Kidney (tissue), 14 donors: ENCODE results near the gene SLC18B1. TPM values are rescaled to one million over a fixed set of nuclear protein-coding genes. Genes with fewer than 3 reads are reported as not detected.

ENCODE experiments used
- DNase-seq, 5 donors: peaks; one replicate each; pipeline ENCODE4 v3.0.0-alpha.2; 2013 to 2020
- FAIRE-seq: peaks from 2 replicates; lab custom pipeline; 2012; peaks lifted over from hg19 to GRCh38; lab: Jason Lieb, UNC
- H3K27ac ChIP-seq, 2 donors: one replicate each; pipeline ENCODE4 v1.7.0; 2013; ENCODE audit warnings: low read depth in 2 of 2, low read length in 2 of 2, inconsistent platforms in 1 of 2
- H3K27me3 ChIP-seq: one replicate; pipeline ENCODE4 v1.7.1; 2013; ENCODE audit warnings: low read length, inconsistent platforms; ENCODE audit not compliant: control insufficient read depth, insufficient read depth
- H3K36me3 ChIP-seq, 3 donors: one replicate each; pipeline versions ENCODE4 v1.7.0 to v1.7.1; 2013; ENCODE audit warnings: low read length in 3 of 3, control low read depth in 1 of 3, inconsistent platforms in 1 of 3; ENCODE audit not compliant: insufficient read depth in 3 of 3, control insufficient read depth in 2 of 3
- H3K4me1 ChIP-seq, 3 donors: one replicate each; pipeline versions ENCODE4 v1.7.0 to v1.7.1; 2013; ENCODE audit warnings: low read length in 3 of 3, inconsistent platforms in 1 of 3, low read depth in 1 of 3; ENCODE audit not compliant: control insufficient read depth in 2 of 3, insufficient read depth in 2 of 3
- H3K4me3 ChIP-seq, 3 donors: one replicate each; pipeline versions ENCODE4 v1.7.0 to v1.8.1; 2013; ENCODE audit warnings: low read length in 3 of 3, control low read depth in 1 of 3, inconsistent platforms in 1 of 3
- H3K9ac ChIP-seq, 3 donors: one replicate each; pipeline versions ENCODE4 v1.7.0 to v1.7.1; 2013; ENCODE audit warnings: low read length in 3 of 3, control low read depth in 1 of 3, inconsistent platforms in 1 of 3
- H3K9me3 ChIP-seq, 3 donors: one replicate each; pipeline versions ENCODE4 v1.7.0 to v1.7.1; 2013; ENCODE audit warnings: low read length in 3 of 3, control low read depth in 1 of 3, inconsistent platforms in 1 of 3; ENCODE audit not compliant: control insufficient read depth in 2 of 3, insufficient read depth in 1 of 3
- intact Hi-C: fragments of 100-400 bp; cut with DNase I; formaldehyde crosslinking; loops from one replicate; pipeline ENCODE4 v1.11.1; 2022
- polyA plus RNA-seq: library from polyadenylated mRNA; stranded (reverse); fragments of 350-450 nt; fragmentation: Illumina TruSeq; extraction: RNeasy Lipid Tissue Mini Kit (QIAGEN cat#74804); gene quantifications from one replicate; pipeline ENCODE4 v1.2.3, GENCODE V29; 2014; ENCODE audit warnings: low read depth, low replicate concordance; ENCODE audit not compliant: insufficient read depth
- total RNA-seq: library from RNA; stranded (reverse); fragmentation: NEBNext Ultra II Directional; extraction: Animal tissue kit (Norgen Biotek cat#: 25700); gene quantifications from one replicate; pipeline ENCODE4 v1.2.1, GENCODE V29; 2021
- TF ChIP-seq, protein P1 (sequence below): IDR thresholded peaks from 3 replicates; pipeline ENCODE4 v1.5.1; 2012; ENCODE audit warnings: mild to moderate bottlenecking, moderate library complexity, borderline replicate concordance; ENCODE audit not compliant: insufficient read depth; ENCODE audit errors: extremely low read depth
- donor health status: control.
- donor health status: control.
- donor health status: control.
- donor health status: control.
- donor health status: control.
- donor health status: DM: yes; HTN: yes; CAD: no.
- donor health status: Normal renal cell carcinoma (clear cell type).

SLC18B1 gene
- total and polyA plus RNA-seq, 2 donors from 2014 or later: 16.9 to 17.2 TPM

DNA sequence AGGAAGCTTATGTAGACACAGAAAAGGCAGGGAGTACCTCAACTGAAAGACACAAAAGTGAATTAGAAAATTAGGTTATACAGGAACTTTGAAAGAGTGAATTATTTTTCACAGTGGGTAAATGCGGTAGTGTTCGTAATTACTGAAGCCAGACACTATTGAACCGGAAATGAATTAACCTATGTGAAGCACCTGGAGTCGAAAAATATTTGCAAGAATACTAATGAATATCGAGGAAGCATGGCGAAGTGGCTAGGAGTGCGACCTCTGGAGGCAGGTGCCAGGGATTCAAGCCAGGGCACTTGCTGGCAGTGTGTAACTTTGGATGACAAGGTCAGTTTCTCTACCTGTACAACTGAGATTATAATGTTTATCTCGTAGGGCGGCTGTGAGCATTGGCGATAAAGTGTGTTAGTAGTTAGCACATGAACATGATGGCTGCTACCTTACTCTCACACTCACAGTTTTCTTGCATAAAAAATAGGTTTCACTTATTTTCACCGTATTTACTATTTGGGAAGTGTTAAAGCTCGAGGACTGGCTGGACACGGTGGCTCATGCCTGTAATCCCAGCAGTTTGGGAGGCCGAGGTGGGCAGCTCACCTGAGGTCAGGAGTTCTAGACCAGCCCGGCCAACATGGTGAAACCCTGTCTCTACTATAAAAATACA lies 567 bp upstream of the SLC18B1 start:
- TF ChIP-seq, protein P1, sequence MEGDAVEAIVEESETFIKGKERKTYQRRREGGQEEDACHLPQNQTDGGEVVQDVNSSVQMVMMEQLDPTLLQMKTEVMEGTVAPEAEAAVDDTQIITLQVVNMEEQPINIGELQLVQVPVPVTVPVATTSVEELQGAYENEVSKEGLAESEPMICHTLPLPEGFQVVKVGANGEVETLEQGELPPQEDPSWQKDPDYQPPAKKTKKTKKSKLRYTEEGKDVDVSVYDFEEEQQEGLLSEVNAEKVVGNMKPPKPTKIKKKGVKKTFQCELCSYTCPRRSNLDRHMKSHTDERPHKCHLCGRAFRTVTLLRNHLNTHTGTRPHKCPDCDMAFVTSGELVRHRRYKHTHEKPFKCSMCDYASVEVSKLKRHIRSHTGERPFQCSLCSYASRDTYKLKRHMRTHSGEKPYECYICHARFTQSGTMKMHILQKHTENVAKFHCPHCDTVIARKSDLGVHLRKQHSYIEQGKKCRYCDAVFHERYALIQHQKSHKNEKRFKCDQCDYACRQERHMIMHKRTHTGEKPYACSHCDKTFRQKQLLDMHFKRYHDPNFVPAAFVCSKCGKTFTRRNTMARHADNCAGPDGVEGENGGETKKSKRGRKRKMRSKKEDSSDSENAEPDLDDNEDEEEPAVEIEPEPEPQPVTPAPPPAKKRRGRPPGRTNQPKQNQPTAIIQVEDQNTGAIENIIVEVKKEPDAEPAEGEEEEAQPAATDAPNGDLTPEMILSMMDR: peak; percentile 75
- peak; percentile 69 for FAIRE-seq
- intact Hi-C loops: no loop called here
- peak overlapping the region; percentile 59 to 76 for H3K27ac ChIP-seq
- peak overlapping the region in 2 of 3 donors; percentile 43 to 85 for H3K9ac ChIP-seq
- H3K4me1 ChIP-seq: peaks cover 0 to 2% (median 0%) of the 10 kb centered on the region in 3 donors
- H3K27me3 ChIP-seq: no peaks in the 10 kb centered on the region
- H3K36me3 ChIP-seq: no peaks in the 10 kb centered on the region
- DNase-seq: peak; percentile 77 to 88 (median 85)
- H3K4me3 ChIP-seq: peak overlapping the region in 2 of 3 donors; percentile 88 to 93
- H3K9me3 ChIP-seq: no peaks in the 10 kb centered on the region

DNA sequence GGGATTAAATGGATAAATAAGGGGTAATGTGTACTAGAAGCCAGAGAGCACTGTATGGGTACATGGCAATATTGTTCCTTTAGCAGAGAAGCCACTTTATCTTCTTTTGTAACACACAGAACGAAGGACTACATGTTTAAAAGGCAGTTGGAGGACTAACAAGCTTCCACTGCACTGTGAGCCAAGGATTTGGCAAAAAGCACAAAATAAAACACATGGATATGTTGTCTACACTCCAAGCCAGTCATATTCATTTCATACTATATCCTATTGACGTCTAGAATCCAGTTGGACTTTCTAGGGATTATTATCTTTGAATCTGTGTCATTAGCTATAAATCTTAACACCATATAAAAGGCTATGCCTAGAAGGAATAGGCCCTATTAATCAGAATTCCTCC lies 3.0 kb downstream of the SLC18B1 start:
- H3K27me3 ChIP-seq: no peaks in the 10 kb centered on the region
- H3K27ac ChIP-seq: no peak overlapping the region
- H3K9me3 ChIP-seq: no peaks in the 10 kb centered on the region
- peaks cover 0 to 2% (median 0%) of the 10 kb centered on the region in 3 donors for H3K4me1 ChIP-seq
- H3K4me3 ChIP-seq: no peak overlapping the region
- TF ChIP-seq, protein P1: no peak
- H3K36me3 ChIP-seq: peaks cover 0 to 10% (median 2%) of the 10 kb centered on the region in 3 donors
- intact Hi-C loops: no loop called here
- H3K9ac ChIP-seq: no peak overlapping the region
- DNase-seq (no peak), FAIRE-seq (no peak)

DNA sequence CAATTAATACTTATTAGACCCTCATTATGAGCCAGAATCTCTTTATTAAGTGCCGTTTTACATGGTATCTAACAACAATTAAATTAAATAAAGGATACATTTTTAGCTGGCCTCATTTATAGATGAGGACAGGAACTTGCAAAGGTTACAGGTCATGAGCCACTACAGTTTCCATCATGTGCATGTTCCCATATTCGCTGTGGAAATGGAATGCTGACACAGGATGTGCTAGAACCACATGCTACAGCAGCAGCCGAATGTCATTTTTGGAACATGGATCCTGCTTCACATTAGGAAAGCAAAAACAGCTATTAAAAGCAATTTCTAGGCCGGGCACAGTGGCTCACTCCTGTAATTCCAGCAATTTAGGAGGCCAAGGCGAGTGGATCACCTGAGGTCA lies 5.9 kb downstream of the SLC18B1 start:
- H3K4me3 ChIP-seq: no peak overlapping the region
- TF ChIP-seq, protein P1: no peak
- no peak overlapping the region for H3K9ac ChIP-seq
- no peak overlapping the region for H3K27ac ChIP-seq
- no peaks in the 10 kb centered on the region for H3K27me3 ChIP-seq
- H3K36me3 ChIP-seq: peaks cover 0 to 10% (median 2%) of the 10 kb centered on the region in 3 donors
- intact Hi-C loops: no loop called here
- FAIRE-seq (no peak), DNase-seq (no peak)
- H3K9me3 ChIP-seq: no peaks in the 10 kb centered on the region
- no peaks in the 10 kb centered on the region for H3K4me1 ChIP-seq
